ENCODE measurements around the gene TP53I13. TPM values are rescaled to one million over a fixed set of nuclear protein-coding genes. Genes with fewer than 3 reads are reported as not detected.

TP53I13 gene
- total and polyA plus RNA-seq, 2 of the 13 experiments (the other 11 are each of a cell fraction or from before 2014, with no cell fraction given): 16.9 to 25.7 TPM

GRCh38 chr17:29574732-29575510 is 6.4 kb downstream of the TP53I13 start (continued):
- peak; percentile 83 for TF ChIP-seq GABPB1 (CRISPR knock-in tag; IDR thresholded peaks at IDR 0.05)
- TF ChIP-seq SIX4 (CRISPR knock-in tag; IDR thresholded peaks at IDR 0.05): no peak
- TF ChIP-seq, protein P1, sequence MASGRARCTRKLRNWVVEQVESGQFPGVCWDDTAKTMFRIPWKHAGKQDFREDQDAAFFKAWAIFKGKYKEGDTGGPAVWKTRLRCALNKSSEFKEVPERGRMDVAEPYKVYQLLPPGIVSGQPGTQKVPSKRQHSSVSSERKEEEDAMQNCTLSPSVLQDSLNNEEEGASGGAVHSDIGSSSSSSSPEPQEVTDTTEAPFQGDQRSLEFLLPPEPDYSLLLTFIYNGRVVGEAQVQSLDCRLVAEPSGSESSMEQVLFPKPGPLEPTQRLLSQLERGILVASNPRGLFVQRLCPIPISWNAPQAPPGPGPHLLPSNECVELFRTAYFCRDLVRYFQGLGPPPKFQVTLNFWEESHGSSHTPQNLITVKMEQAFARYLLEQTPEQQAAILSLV (CRISPR knock-in tag; IDR thresholded peaks at IDR 0.05; ENCODE audit: borderline replicate concordance): no peak
- TF ChIP-seq ZNF44 (CRISPR knock-in tag; IDR thresholded peaks at IDR 0.05): no peak
- no peak for TF ChIP-seq SMYD3 (CRISPR knock-in tag; IDR thresholded peaks at IDR 0.05)
- TF ChIP-seq RCOR2 (CRISPR knock-in tag; IDR thresholded peaks at IDR 0.05): 0 out of 2 replicates have a peak, but pooled peaks have one; percentile 40
- 0 out of 2 replicates have a peak, but pooled peaks have one; percentile 27 for TF ChIP-seq PPARG (CRISPR knock-in tag; conservative IDR thresholded peaks at IDR 0.05)
- TF ChIP-seq HNRNPLL (IDR thresholded peaks at IDR 0.05; ENCODE audit: low read depth, low read length, poor library complexity, severe bottlenecking): peak; percentile 87
- TF ChIP-seq ETV5 (CRISPR knock-in tag; IDR thresholded peaks at IDR 0.05; ENCODE audit: borderline replicate concordance): peak; percentile 69; the same call in 1 of the 2 replicates
- TF ChIP-seq ZMYM2 (CRISPR knock-in tag; IDR thresholded peaks at IDR 0.05): no peak
- 0 out of 2 replicates have a peak, but pooled peaks have one; percentile 20 for TF ChIP-seq GABPA (IDR thresholded peaks at IDR 0.05; ENCODE audit: low read depth, low read length)
- TF ChIP-seq GABPA (CRISPR knock-in tag; IDR thresholded peaks at IDR 0.05; ENCODE audit: low read depth): peak; percentile 74
- TF ChIP-seq ZNF770 (CRISPR knock-in tag; IDR thresholded peaks at IDR 0.05): peak; percentile 67; the same call in 1 of the 2 replicates
- TF ChIP-seq ZNF101 (CRISPR knock-in tag; IDR thresholded peaks at IDR 0.05; ENCODE audit: borderline replicate concordance, low read depth): no peak
- no peak for TF ChIP-seq NFE2L2 (IDR thresholded peaks at IDR 0.05; ENCODE audit: low read length)
- no peak for TF ChIP-seq MYNN (CRISPR knock-in tag; IDR thresholded peaks at IDR 0.05; ENCODE audit: low read depth)
- TF ChIP-seq ZNF441 (CRISPR knock-in tag; IDR thresholded peaks at IDR 0.05; ENCODE audit: borderline replicate concordance): peak; percentile 92; the same call in 1 of the 2 replicates
- 0 out of 2 replicates have a peak, but pooled peaks have one; percentile 12 for TF ChIP-seq ZNF878 (CRISPR knock-in tag; IDR thresholded peaks at IDR 0.05)
- TF ChIP-seq CHD2 (IDR thresholded peaks at IDR 0.05; ENCODE audit: low read depth, low read length): peak; percentile 19; the same call in 1 of the 2 replicates
- TF ChIP-seq ZNF17 (CRISPR knock-in tag; IDR thresholded peaks at IDR 0.05): no peak
- TF ChIP-seq ZNF570 (CRISPR knock-in tag; IDR thresholded peaks at IDR 0.05; ENCODE audit: borderline replicate concordance): no peak
- TF ChIP-seq, protein P2, sequence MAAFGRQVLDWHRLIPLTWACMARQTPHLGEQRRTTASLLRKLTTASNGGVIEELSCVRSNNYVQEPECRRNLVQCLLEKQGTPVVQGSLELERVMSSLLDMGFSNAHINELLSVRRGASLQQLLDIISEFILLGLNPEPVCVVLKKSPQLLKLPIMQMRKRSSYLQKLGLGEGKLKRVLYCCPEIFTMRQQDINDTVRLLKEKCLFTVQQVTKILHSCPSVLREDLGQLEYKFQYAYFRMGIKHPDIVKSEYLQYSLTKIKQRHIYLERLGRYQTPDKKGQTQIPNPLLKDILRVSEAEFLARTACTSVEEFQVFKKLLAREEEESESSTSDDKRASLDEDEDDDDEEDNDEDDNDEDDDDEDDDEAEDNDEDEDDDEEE (CRISPR knock-in tag; IDR thresholded peaks at IDR 0.05): 0 out of 2 replicates have a peak, but pooled peaks have one; percentile 25
- TF ChIP-seq THAP7 (CRISPR knock-in tag; IDR thresholded peaks at IDR 0.05): no peak
- TF ChIP-seq NFYC (CRISPR knock-in tag; IDR thresholded peaks at IDR 0.05): 0 out of 2 replicates have a peak, but pooled peaks have one; percentile 31

All from HepG2 (cell line).